ENCODE results near the gene C1orf50. TPM values are rescaled to one million over a fixed set of nuclear protein-coding genes. Genes with fewer than 3 reads are reported as not detected.
A peak's percentile ranks its signal among the peaks of the same experiment; 100 is the strongest.
"Not testable (repeated sequence)": the region's sequence is repeated elsewhere in the genome, so short reads cannot be mapped to it uniquely, and the experiment has no call there.

C1orf50 gene
- total RNA-seq, 5 donors from 2014 or later (not counting 1 experiment from before 2014, with no cell fraction given), result 12.4 to 15.3 (median 13.9) TPM

DNA sequence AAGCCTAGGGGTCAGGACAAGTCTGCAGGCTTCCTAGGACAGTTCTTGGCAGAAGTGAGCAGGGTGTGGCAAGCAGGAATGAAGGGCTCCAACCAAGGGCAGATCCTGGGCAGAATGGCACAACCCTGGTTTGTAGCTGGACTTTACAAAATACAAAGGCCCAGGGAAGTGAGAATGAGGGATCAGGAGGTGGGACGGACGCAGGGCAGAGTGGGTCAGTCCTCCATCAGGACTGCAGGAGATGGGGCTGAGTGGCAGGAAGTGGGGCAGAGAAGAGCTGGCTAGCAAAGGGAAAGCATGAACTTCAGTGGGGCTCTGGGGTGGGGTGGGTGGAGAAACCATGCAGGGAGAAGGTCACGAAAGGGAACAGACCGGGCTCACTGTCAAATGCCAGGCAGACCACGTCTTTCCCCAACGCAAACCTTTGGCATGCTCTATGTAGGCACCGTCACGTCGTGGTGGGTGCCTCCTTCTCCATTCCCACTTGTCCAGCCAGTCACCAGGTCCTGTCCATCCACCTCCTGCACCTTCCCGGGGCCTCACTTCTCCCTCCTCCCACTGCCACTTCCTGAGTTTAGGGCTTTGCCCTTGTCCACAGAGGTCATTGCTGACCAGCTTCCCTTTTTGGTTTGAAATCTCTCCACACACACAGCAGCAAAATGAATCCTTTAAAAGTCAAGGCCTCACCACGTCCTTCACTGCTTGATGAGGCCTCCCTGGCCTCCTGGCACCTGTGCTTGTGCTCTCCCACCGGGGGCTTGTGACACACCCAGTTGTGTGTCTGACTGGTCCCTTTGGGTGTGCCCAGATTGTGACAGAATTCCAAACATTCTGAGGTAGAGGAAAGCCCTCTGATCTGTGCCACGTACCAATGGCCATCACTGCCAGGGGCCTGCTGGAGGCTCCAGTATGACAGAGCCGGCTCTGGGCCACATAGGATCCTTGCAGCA lies 18.3 kb upstream of the C1orf50 start:
- DNase-seq (no peak), ATAC-seq (replicated peaks in 1 of 4) (no peak)
- Mint-ChIP-seq H3K27me3 (no peaks in the 10 kb centered on the region), H3K4me3 (no peak overlapping the region), H3K4me1 (no peaks in the 10 kb centered on the region), H3K9me3 (peaks cover 0 to 5% (median 0%) of the 10 kb centered on the region in 3 donors), H3K36me3 (peaks cover 46% of the 10 kb centered on the region), H3K27ac (peak overlapping the region in 1 of 2 donors; percentile 29)
- WGBS (ENCODE audit: insufficient coverage), result 94% methylated on average over 11 of the region's 14 CpGs
- H3K36me3 ChIP-seq (ENCODE audit: control insufficient read depth in 2 of 2, extremely low read depth in 1 of 2, insufficient read depth in 1 of 2, low read length in 1 of 2), result peaks cover 8 to 67% of the 10 kb centered on the region in 2 donors
- ChIA-PET POLR2A (no interaction called here), CTCF (interaction anchor here (0.6 to 0.8 kb wide), 3 partner anchors 171 to 1860 kb away, joined by 3 to 8 read pairs (median 4); no protein-coding TSS in a partner anchor)
- no peaks in the 10 kb centered on the region for H3K9me3 ChIP-seq
- no peaks in the 10 kb centered on the region for H3K27me3 ChIP-seq (replicated peaks in 1 of 2; ENCODE audit: control insufficient read depth in 2 of 2, extremely low read depth in 1 of 2, insufficient read depth in 2 of 2, low read length in 1 of 2)
- H3K4me3 ChIP-seq (ENCODE audit: control insufficient read depth in 1 of 2, extremely low read depth in 1 of 2, low read length in 1 of 2), result no peak overlapping the region
- peaks cover 0 to 2% of the 10 kb centered on the region in 2 experiments for H3K4me1 ChIP-seq (ENCODE audit: control insufficient read depth in 1 of 2, extremely low read depth in 1 of 2, insufficient read depth in 2 of 2, low read length in 2 of 2)
- no peak overlapping the region for H3K27ac ChIP-seq (ENCODE audit: low read length)

DNA sequence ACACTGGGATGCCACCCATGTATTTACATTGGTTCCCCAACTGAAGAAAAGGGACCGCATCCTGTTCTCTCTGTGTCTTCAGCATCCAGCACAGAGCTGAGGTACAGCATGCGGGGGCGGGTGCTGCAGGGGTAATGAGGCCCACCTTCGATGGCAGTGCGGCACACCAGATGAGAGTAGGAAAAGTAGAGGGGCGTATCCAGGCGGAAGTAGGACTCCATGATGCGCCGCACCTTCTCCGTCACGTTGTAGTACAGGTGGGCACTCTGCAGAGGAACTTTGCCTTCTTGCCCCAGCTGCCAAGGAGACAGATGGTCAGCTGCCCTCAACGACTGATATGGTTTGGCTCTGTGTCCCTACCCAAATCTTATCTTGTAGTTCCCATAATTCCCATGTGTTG lies 17.0 kb upstream of the C1orf50 start:
- Mint-ChIP-seq H3K36me3 (peaks cover 57% of the 10 kb centered on the region), H3K27ac (no peak overlapping the region), H3K27me3 (no peaks in the 10 kb centered on the region), H3K4me1 (no peaks in the 10 kb centered on the region), H3K9me3 (peaks cover 0 to 5% (median 0%) of the 10 kb centered on the region in 3 donors), H3K4me3 (peak overlapping the region in 1 of 3 donors; percentile 6)
- ChIA-PET POLR2A (no interaction called here), CTCF (interaction anchor here in 1 of 2 donors (0.8 kb wide), 1 partner anchor 172 kb away, joined by 4 read pairs; no protein-coding TSS in a partner anchor)
- 99% methylated on average over 9 of the region's 12 CpGs for WGBS (ENCODE audit: insufficient coverage)
- no peak overlapping the region for H3K27ac ChIP-seq (ENCODE audit: low read length)
- no peak overlapping the region for H3K4me3 ChIP-seq (ENCODE audit: control insufficient read depth in 1 of 2, extremely low read depth in 1 of 2, low read length in 1 of 2)
- H3K36me3 ChIP-seq (ENCODE audit: control insufficient read depth in 2 of 2, extremely low read depth in 1 of 2, insufficient read depth in 1 of 2, low read length in 1 of 2), result peaks cover 14 to 80% of the 10 kb centered on the region in 2 donors
- H3K9me3 ChIP-seq, result no peaks in the 10 kb centered on the region
- H3K27me3 ChIP-seq (replicated peaks in 1 of 2; ENCODE audit: control insufficient read depth in 2 of 2, extremely low read depth in 1 of 2, insufficient read depth in 2 of 2, low read length in 1 of 2), result no peaks in the 10 kb centered on the region
- H3K4me1 ChIP-seq (ENCODE audit: control insufficient read depth in 1 of 2, extremely low read depth in 1 of 2, insufficient read depth in 2 of 2, low read length in 2 of 2), result peaks cover 0 to 2% of the 10 kb centered on the region in 2 experiments
- DNase-seq (no peak), ATAC-seq (replicated peaks in 1 of 4) (no peak)

DNA sequence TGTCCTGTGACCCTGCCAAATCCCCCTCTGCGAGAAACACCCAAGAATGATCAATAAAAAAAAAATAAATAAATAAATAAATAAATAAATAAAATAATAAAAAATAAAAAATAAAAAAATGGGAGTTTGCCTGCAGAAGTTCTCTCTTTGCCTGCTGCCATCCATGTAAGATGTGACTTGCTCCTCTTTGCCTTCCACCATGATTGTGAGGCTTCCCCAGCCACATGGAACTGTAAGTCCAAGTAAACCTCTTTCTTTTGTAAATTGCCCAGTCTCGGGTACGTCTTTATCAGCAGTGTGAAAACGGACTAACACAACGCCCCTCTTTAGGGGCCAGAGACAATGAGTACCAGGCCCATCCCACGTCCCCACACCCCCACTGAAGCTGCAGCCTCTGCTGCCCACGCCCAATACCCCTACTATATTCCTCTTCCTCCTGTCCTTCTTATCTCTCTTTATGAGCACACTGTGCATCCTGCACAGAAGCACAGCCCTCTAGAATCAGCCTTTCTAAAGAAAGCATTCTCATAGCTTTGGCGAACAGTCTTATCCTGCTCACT lies 15.5 kb upstream of the C1orf50 start:
- 95% methylated on average over 7 of the region's 8 CpGs for WGBS (ENCODE audit: insufficient coverage)

DNA sequence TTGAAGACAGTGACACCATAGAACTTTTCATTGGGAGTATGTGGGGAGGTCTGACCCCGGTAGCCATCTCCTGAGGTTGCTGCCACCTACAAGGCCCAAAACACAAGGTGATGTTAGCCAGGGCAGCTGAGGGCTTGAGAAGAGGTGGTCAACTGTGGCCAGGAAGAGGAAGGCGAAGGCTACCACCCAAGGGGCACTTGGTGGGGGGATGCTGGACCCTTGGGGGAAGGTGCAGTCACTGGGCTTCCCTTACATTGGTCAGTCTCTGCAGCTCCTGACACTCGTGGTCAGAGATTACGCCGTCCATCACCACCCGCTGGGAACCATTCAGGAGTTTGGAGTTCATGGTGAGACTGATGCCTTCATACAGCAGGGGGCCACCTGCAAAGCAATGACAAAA lies 14.8 kb upstream of the C1orf50 start:
- Mint-ChIP-seq H3K4me1 (peaks cover 4% of the 10 kb centered on the region in 3 donors), H3K36me3 (peaks cover 78% of the 10 kb centered on the region), H3K27ac (no peak overlapping the region), H3K27me3 (no peaks in the 10 kb centered on the region), H3K9me3 (peaks cover 0 to 5% (median 0%) of the 10 kb centered on the region in 3 donors), H3K4me3 (no peak overlapping the region)
- no peak overlapping the region for H3K4me3 ChIP-seq (ENCODE audit: control insufficient read depth in 1 of 2, extremely low read depth in 1 of 2, low read length in 1 of 2)
- no peaks in the 10 kb centered on the region for H3K9me3 ChIP-seq
- H3K27me3 ChIP-seq (replicated peaks in 1 of 2; ENCODE audit: control insufficient read depth in 2 of 2, extremely low read depth in 1 of 2, insufficient read depth in 2 of 2, low read length in 1 of 2), result no peaks in the 10 kb centered on the region
- no peak for ATAC-seq (replicated peaks in 1 of 4)
- no peak for DNase-seq
- no peaks in the 10 kb centered on the region for H3K4me1 ChIP-seq (ENCODE audit: control insufficient read depth in 1 of 2, extremely low read depth in 1 of 2, insufficient read depth in 2 of 2, low read length in 2 of 2)
- H3K27ac ChIP-seq (ENCODE audit: low read length), result no peak overlapping the region
- WGBS (ENCODE audit: insufficient coverage), result 92% methylated on average over 5 of the region's 6 CpGs
- ChIA-PET POLR2A (interaction anchor here in 1 of 2 donors (0.6 kb wide), 1 partner anchor 15 kb away, joined by 3 read pairs; no protein-coding TSS in a partner anchor), CTCF (interaction anchor here in 1 of 2 donors (0.8 kb wide), 1 partner anchor 14 kb away, joined by 3 read pairs; no protein-coding TSS in a partner anchor)
- peaks cover 18 to 84% of the 10 kb centered on the region in 2 donors for H3K36me3 ChIP-seq (ENCODE audit: control insufficient read depth in 2 of 2, extremely low read depth in 1 of 2, insufficient read depth in 1 of 2, low read length in 1 of 2)

More for the DNA sequence above, 15.5 kb upstream of the C1orf50 start:
- H3K9me3 Mint-ChIP-seq; H3K27ac ChIP-seq (ENCODE audit: low read length); CTCF ChIA-PET; H3K27me3 Mint-ChIP-seq; ATAC-seq (replicated peaks in 1 of 4); H3K4me3 ChIP-seq (ENCODE audit: control insufficient read depth in 1 of 2, extremely low read depth in 1 of 2, low read length in 1 of 2); H3K27me3 ChIP-seq (replicated peaks in 1 of 2; ENCODE audit: control insufficient read depth in 2 of 2, extremely low read depth in 1 of 2, insufficient read depth in 2 of 2, low read length in 1 of 2); H3K4me3 Mint-ChIP-seq; H3K27ac Mint-ChIP-seq; DNase-seq; H3K4me1 ChIP-seq (ENCODE audit: control insufficient read depth in 1 of 2, extremely low read depth in 1 of 2, insufficient read depth in 2 of 2, low read length in 2 of 2); H3K4me1 Mint-ChIP-seq; H3K9me3 ChIP-seq: not testable (repeated sequence)
- H3K36me3 ChIP-seq (ENCODE audit: control insufficient read depth in 2 of 2, extremely low read depth in 1 of 2, insufficient read depth in 1 of 2, low read length in 1 of 2), result peaks cover 17 to 84% of the 10 kb centered on the region in 2 donors
- peaks cover 72% of the 10 kb centered on the region for H3K36me3 Mint-ChIP-seq
- POLR2A ChIA-PET, result interaction anchor here in 1 of 2 donors (0.6 kb wide), 1 partner anchor 14 kb away, joined by 3 read pairs; no protein-coding TSS in a partner anchor

DNA sequence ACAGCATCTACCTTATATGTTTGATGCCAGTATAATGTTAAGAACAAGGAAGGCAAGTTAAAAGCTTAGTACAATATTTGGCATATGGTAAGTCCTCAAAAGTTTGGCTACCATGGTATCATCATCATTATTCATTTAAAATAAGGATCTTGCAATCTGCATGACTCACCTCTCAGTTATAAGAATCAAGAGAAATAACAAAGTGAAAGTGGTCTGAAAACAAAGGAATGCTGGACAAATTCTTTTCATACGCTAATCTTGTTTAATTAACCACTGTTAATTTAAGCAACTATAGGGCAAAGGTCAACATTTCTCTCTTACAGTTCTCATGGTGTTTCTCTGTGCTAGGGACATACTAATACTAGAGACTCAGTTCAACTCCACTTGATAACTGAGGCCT lies 14.0 kb upstream of the C1orf50 start:
- H3K4me3 Mint-ChIP-seq, result no peak overlapping the region
- H3K27me3 Mint-ChIP-seq, result no peaks in the 10 kb centered on the region
- Histone ChIP-seq H3K4me1 (ENCODE audit: control insufficient read depth in 1 of 2, extremely low read depth in 1 of 2, insufficient read depth in 2 of 2, low read length in 2 of 2) (no peaks in the 10 kb centered on the region), H3K9me3 (no peaks in the 10 kb centered on the region), H3K36me3 (ENCODE audit: control insufficient read depth in 2 of 2, extremely low read depth in 1 of 2, insufficient read depth in 1 of 2, low read length in 1 of 2) (peaks cover 22 to 84% of the 10 kb centered on the region in 2 donors), H3K4me3 (ENCODE audit: control insufficient read depth in 1 of 2, extremely low read depth in 1 of 2, low read length in 1 of 2) (no peak overlapping the region), H3K27me3 (replicated peaks in 1 of 2; ENCODE audit: control insufficient read depth in 2 of 2, extremely low read depth in 1 of 2, insufficient read depth in 2 of 2, low read length in 1 of 2) (no peaks in the 10 kb centered on the region), H3K27ac (ENCODE audit: low read length) (no peak overlapping the region)
- no peak for ATAC-seq (replicated peaks in 1 of 4)
- H3K4me1 Mint-ChIP-seq, result peaks cover 4% of the 10 kb centered on the region in 3 donors
- CTCF ChIA-PET, result interaction anchor here in 1 of 2 donors (0.8 kb wide), 1 partner anchor 13 kb away, joined by 3 read pairs; no protein-coding TSS in a partner anchor
- no peak for DNase-seq
- peaks cover 81% of the 10 kb centered on the region for H3K36me3 Mint-ChIP-seq
- POLR2A ChIA-PET, result interaction anchor here in 1 of 2 donors (0.5 to 1.2 kb wide), 2 partner anchors 12 to 29 kb away, joined by 3 read pairs; no protein-coding TSS in a partner anchor
- WGBS (ENCODE audit: insufficient coverage), result no CpG with 5 or more reads among the region's 1 CpG
- H3K27ac Mint-ChIP-seq, result no peak overlapping the region
- peaks cover 0 to 5% (median 0%) of the 10 kb centered on the region in 3 donors for H3K9me3 Mint-ChIP-seq
